GM12878 (cell line): ENCODE measurements around the gene SLC12A5. TPM values are rescaled to one million over a fixed set of nuclear protein-coding genes. Genes with fewer than 3 reads are reported as not detected.

Source experiments
- ATAC-seq: fragments of 200-7000 bp; cut with Tn5 transposase; 3 replicates; pipeline ENCODE4 v1.9.1; 2020; ENCODE audit warnings: mild to moderate bottlenecking, moderate library complexity
- BruUV-seq: library from RNA; stranded (reverse); fragments of 400-500 nt; replicated peaks from 2 replicates; lab custom pipeline; 2021; lab: Mats Ljungman, UMichigan
- CTCF ChIA-PET: fragments of 300-600 bp; sonication (Branson Sonifier 250); formaldehyde crosslinking; extraction: SDS; loops from one replicate; lab custom pipeline; 2021; ENCODE audit warnings: inconsistent platforms; lab: Yijun Ruan, JAX
- POLR2A ChIA-PET: fragments of 350-600 bp; formaldehyde crosslinking; extraction: SDS; loops from one replicate; lab custom pipeline; 2021; ENCODE audit warnings: inconsistent platforms; lab: Charles Lee
- RAD21 ChIA-PET: fragments of 300-600 bp; sonication (Branson Sonifier 250); formaldehyde crosslinking; loops from one replicate; lab custom pipeline; 2023; ENCODE audit warnings: antibody characterized with exemption; ENCODE audit not compliant: unreplicated experiment; lab: Charles Lee
- SMC1A ChIA-PET: fragments of 300-600 bp; sonication (Branson Sonifier 250); formaldehyde crosslinking; loops from one replicate; lab custom pipeline; 2023; ENCODE audit not compliant: unreplicated experiment, uncharacterized antibody; lab: Charles Lee
- DNase-seq: peaks from one replicate; pipeline ENCODE4 v3.0.0-alpha.2; 2011; ENCODE audit warnings: low read depth, low spot score
- FAIRE-seq: peaks from 3 replicates; lab custom pipeline; 2011; peaks lifted over from hg19 to GRCh38; lab: Jason Lieb, UNC
- H2AFZ ChIP-seq: 2 replicates; pipeline ENCODE4 v1.6.0; 2011; ENCODE audit warnings: low read depth, low read length, control low read depth; ENCODE audit not compliant: control insufficient read depth
- H3K27ac ChIP-seq: 2 replicates; pipeline ENCODE4 v1.5.1; 2011; ENCODE audit warnings: control low read depth; ENCODE audit not compliant: control insufficient read depth, insufficient read depth
- H3K27me3 ChIP-seq, 2 experiments: replicated peaks in 1 of 2; 2 replicates each; pipeline versions ENCODE4 v1.6.0 to v1.6.1; 2011; ENCODE audit warnings: low read length in 1 of 2; ENCODE audit not compliant: control insufficient read depth in 2 of 2, insufficient read depth in 2 of 2
- H3K36me3 ChIP-seq, 2 experiments: 2 replicates each; pipeline ENCODE4 v1.5.1; 2011; ENCODE audit warnings: low read length in 1 of 2; ENCODE audit not compliant: control insufficient read depth in 2 of 2, insufficient read depth in 2 of 2
- H3K4me1 ChIP-seq: 2 replicates; pipeline ENCODE4 v1.6.1; 2011; ENCODE audit warnings: mild to moderate bottlenecking, low read length, moderate library complexity, mixed read lengths; ENCODE audit not compliant: control insufficient read depth, insufficient read depth
- H3K4me2 ChIP-seq: 2 replicates; pipeline ENCODE4 v1.6.0; 2011; ENCODE audit warnings: control low read depth; ENCODE audit not compliant: control insufficient read depth, insufficient read depth
- H3K4me3 ChIP-seq: fragments of 200-600 bp; sonication (generic); 2 replicates; pipeline ENCODE4 v1.5.1; 2016
- H3K79me2 ChIP-seq: 2 replicates; pipeline ENCODE4 v1.6.0; 2011; ENCODE audit warnings: low read length; ENCODE audit not compliant: control insufficient read depth, insufficient read depth
- H3K9ac ChIP-seq: 2 replicates; pipeline ENCODE4 v1.8.0; 2011; ENCODE audit warnings: low read length, control low read depth, mixed read lengths; ENCODE audit not compliant: control insufficient read depth, insufficient read depth
- H3K9me3 ChIP-seq: replicated peaks from 3 replicates; pipeline ENCODE4 v1.5.1; 2011; ENCODE audit warnings: mild to moderate bottlenecking, low read length; ENCODE audit not compliant: control insufficient read depth, insufficient read depth
- H4K20me1 ChIP-seq: 2 replicates; pipeline ENCODE4 v1.6.0; 2011; ENCODE audit not compliant: control insufficient read depth, insufficient read depth
- BCLAF1 ChIP-seq: fragments of 450-650 bp; IDR thresholded peaks from 2 replicates; pipeline ENCODE4 v1.6.1; 2017; ENCODE audit warnings: antibody characterized with exemption, mild to moderate bottlenecking, moderate library complexity
- BHLHE40 ChIP-seq, 2 experiments: fragments of 450-650 bp in 1 of 2; IDR thresholded peaks; 2 replicates each; pipeline ENCODE4 v1.6.1; 2011 to 2017; ENCODE audit warnings: low read depth in 2 of 2, borderline replicate concordance in 1 of 2, improper control_type of control experiment in 1 of 2, low read length in 1 of 2, mild to moderate bottlenecking in 1 of 2
- IRF5 ChIP-seq: fragments of 450-650 bp; IDR thresholded peaks from 2 replicates; pipeline ENCODE4 v1.6.1; 2017; ENCODE audit warnings: borderline replicate concordance
- NBN ChIP-seq: fragments of 450-650 bp; IDR thresholded peaks from 2 replicates; pipeline ENCODE4 v1.6.1; 2016
- NR2C2 ChIP-seq: IDR thresholded peaks from 2 replicates; pipeline ENCODE4 v1.6.1; 2011; ENCODE audit warnings: borderline replicate concordance, low read depth; ENCODE audit not compliant: control insufficient read depth, insufficient read length
- PRDM15 ChIP-seq: fragments of 450-650 bp; formaldehyde crosslinking; IDR thresholded peaks from 2 replicates; pipeline ENCODE4 v1.4.0; 2020; ENCODE audit warnings: mild to moderate bottlenecking, moderate library complexity
- RUNX3 ChIP-seq: IDR thresholded peaks from 2 replicates; pipeline ENCODE4 v1.6.1; 2012; ENCODE audit warnings: low read length, inconsistent platforms
- WGBS: methylation state at CpG from one replicate; pipeline ENCODE4 v1.1.6; 2016; ENCODE audit warnings: low lambda C conversion rate; ENCODE audit not compliant: insufficient replicate concordance, insufficient coverage; ENCODE audit errors: missing lambda C conversion rate; 5-methylcytosine and 5-hydroxymethylcytosine counted together
- in situ Hi-C: fragments of 300-500 bp; cut with MboI; formaldehyde crosslinking; loops from 9 replicates; pipeline ENCODE4 v1.14.3; 2018; ENCODE audit warnings: mixed read lengths
- intact Hi-C: fragments of 100-400 bp; cut with micrococcal nuclease; formaldehyde crosslinking; loops from one replicate; pipeline ENCODE4 v1.14.2; 2022; ENCODE audit not compliant: unreplicated experiment
- polyA plus RNA-seq, 11 experiments: library from polyadenylated mRNA; depleted of rRNA in 4 of 11; unstranded in 6 of 11; stranded (reverse) in 5 of 11; fragments of >200 nt; fragmentation: Nextera tagmentation in 4 of 11; fragmentation: Illumina TruSeq in 1 of 11; extraction: Ambion mirVana in 4 of 11; extraction: Trizol in 1 of 11; gene quantifications; 1 replicate in 1 of 11; 2 replicates in 10 of 11; pipeline versions ENCODE4 v1.2.1 to v1.2.3, GENCODE V29; 2011 to 2016; ENCODE audit warnings: inconsistent platforms in 2 of 11, missing spikeins in 2 of 11, low read depth in 1 of 11
- total RNA-seq, 4 experiments: library from RNA; depleted of rRNA in 3 of 4; stranded (reverse); fragments of >200 nt in 3 of 4; fragmentation: Illumina TruSeq in 1 of 4; extraction: Trizol in 1 of 4; gene quantifications; 2 replicates each; pipeline versions ENCODE4 v1.2.1 to v1.2.3, GENCODE V29; 2013 to 2021

The SLC12A5 gene
- total and polyA plus RNA-seq, 10 of the 15 experiments (the other 5 are each of a cell fraction or from before 2014, with no cell fraction given), result 0.26 to 2.7 (median 1.2) TPM

GRCh38 chr20:45994761-45995493, 34.1 kb upstream of the SLC12A5 start:
- ChIA-PET RAD21 (interaction anchor here (0.7 to 0.8 kb wide), 2 partner anchors 8 to 113 kb away, joined by 3 read pairs; no protein-coding TSS in a partner anchor), CTCF (interaction anchor here (0.6 to 7.9 kb wide), 5 partner anchors 8 to 181 kb away, joined by 3 to 48 read pairs (median 4); no protein-coding TSS in a partner anchor), SMC1A (interaction anchor here (1.1 kb wide), 1 partner anchor 25 kb away, joined by 3 read pairs; no protein-coding TSS in a partner anchor), POLR2A (no interaction called here)
- intact Hi-C loops, result no loop called here
- in situ Hi-C loops, result no loop called here
- Histone ChIP-seq H3K27me3 (no peaks in the 10 kb centered on the region; a peak in 1 of 4 replicates), H3K27ac (no peak overlapping the region), H3K79me2 (no peaks in the 10 kb centered on the region), H3K9me3 (no peaks in the 10 kb centered on the region), H3K4me3 (no peak overlapping the region), H3K36me3 (no peaks in the 10 kb centered on the region), H3K9ac (no peak overlapping the region), H3K4me2 (no peak overlapping the region), H4K20me1 (no peaks in the 10 kb centered on the region), H2AFZ (no peak overlapping the region), H3K4me1 (peaks cover 25% of the 10 kb centered on the region)
- DNase-seq, result no peak
- no peak for FAIRE-seq
- 60% methylated on average over 9 of the region's 9 CpGs for WGBS
- TF ChIP-seq BCLAF1 (no peak), NBN (no peak), PRDM15 (CRISPR knock-in tag) (no peak), RUNX3 (no peak), NR2C2 (no peak), IRF5 (no peak), BHLHE40 (IDR thresholded peaks at IDR 0.05; ENCODE audit: borderline replicate concordance in 1 of 2, low read depth in 2 of 2, low read length in 1 of 2) (no peak)
- no peak for ATAC-seq
- BruUV-seq, result no TSS peak
